SK-N-SH (cell line): ENCODE results near the gene IL9.

Experiments used
- CTCF ChIP-seq: fragments of 200-600 bp; sonication (generic); IDR thresholded peaks from 2 replicates; pipeline ENCODE4 v1.6.1; 2017; ENCODE audit warnings: antibody characterized with exemption, mild to moderate bottlenecking, moderate library complexity
- FOXJ3 ChIP-seq: sonication (generic); formaldehyde crosslinking; IDR thresholded peaks from 2 replicates; pipeline ENCODE4 v1.5.1; 2020; ENCODE audit warnings: mild to moderate bottlenecking, missing genetic modification reagents

DNA sequence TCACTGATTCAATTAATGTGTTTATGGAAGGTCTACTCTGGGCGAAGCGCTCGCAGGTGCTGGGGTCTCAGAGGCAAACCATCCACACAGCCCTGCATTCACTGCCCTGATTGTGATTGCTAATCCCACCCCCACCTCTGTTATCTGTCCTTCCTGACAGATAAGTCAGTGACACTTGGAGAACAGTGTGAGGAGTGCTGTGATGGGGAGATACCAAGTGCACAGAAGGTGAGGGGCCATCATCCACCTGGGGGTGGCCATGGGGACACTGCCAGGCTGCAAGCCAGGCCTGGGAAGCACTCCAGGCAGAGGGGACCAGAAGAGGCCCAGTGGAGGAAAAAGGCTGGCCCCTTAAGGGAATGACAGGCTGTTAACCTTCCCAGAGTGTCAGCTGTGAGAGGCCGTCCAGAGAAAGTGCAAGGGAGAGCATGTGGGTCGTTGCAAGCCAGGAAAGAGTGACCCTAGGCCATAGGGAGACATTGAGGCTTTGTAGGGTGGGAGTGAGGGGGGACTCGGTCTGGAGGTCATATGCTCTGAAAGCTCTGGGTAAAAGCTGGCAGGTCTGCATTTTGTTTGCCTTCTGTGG, 18.0 kb downstream of the IL9 start:
- TF ChIP-seq CTCF, result no peak
- no peak for TF ChIP-seq FOXJ3
